Nephron progenitor cell (in vitro differentiated cells): ENCODE measurements around the gene GFRA1.

Experiments
- DNase-seq: peaks from one replicate; pipeline ENCODE4 v3.0.0; 2021
- H3K27ac Mint-ChIP-seq: 2 replicates; pipeline ENCODE4 v1.8.0; 2021; ENCODE audit warnings: mild to moderate bottlenecking, moderate library complexity, mixed read lengths
- H3K27me3 Mint-ChIP-seq: 2 replicates; pipeline ENCODE4 v1.8.0; 2021; ENCODE audit warnings: mild to moderate bottlenecking, low read depth, mixed read lengths; ENCODE audit not compliant: poor library complexity
- H3K36me3 Mint-ChIP-seq: 2 replicates; pipeline ENCODE4 v1.8.0; 2021; ENCODE audit warnings: low read depth, mixed read lengths
- H3K4me1 Mint-ChIP-seq: 2 replicates; pipeline ENCODE4 v1.8.0; 2021; ENCODE audit warnings: mixed read lengths
- H3K4me3 Mint-ChIP-seq: 2 replicates; pipeline ENCODE4 v1.8.0; 2021; ENCODE audit warnings: mild to moderate bottlenecking, moderate library complexity, mixed read lengths
- H3K9me3 Mint-ChIP-seq: 2 replicates; pipeline ENCODE4 v1.8.0; 2021; ENCODE audit warnings: mild to moderate bottlenecking, moderate library complexity, mixed read lengths
- CTCF ChIP-seq: fragments of 200-600 bp; sonication (generic); IDR thresholded peaks from 2 replicates; pipeline ENCODE4 v1.5.0; 2021; ENCODE audit warnings: antibody characterized with exemption

The GFRA1 gene

GRCh38 chr10:116157485-116157884, 115.5 kb downstream of the GFRA1 start:
- no peak for DNase-seq
- no peaks in the 10 kb centered on the region for H3K36me3 Mint-ChIP-seq
- TF ChIP-seq CTCF = no peak
- no peak overlapping the region for H3K27ac Mint-ChIP-seq
- H3K9me3 Mint-ChIP-seq = peaks cover 4% of the 10 kb centered on the region
- H3K4me1 Mint-ChIP-seq = no peaks in the 10 kb centered on the region
- H3K27me3 Mint-ChIP-seq = peaks cover 4% of the 10 kb centered on the region
- H3K4me3 Mint-ChIP-seq = no peak overlapping the region

GRCh38 chr10:116156819-116157218, 116.2 kb downstream of the GFRA1 start:
- Mint-ChIP-seq H3K4me1 (no peaks in the 10 kb centered on the region), H3K9me3 (peaks cover 3% of the 10 kb centered on the region), H3K36me3 (no peaks in the 10 kb centered on the region), H3K4me3 (no peak overlapping the region), H3K27me3 (peaks cover 10% of the 10 kb centered on the region), H3K27ac (no peak overlapping the region)
- TF ChIP-seq CTCF = no peak
- no peak for DNase-seq

- Mint-ChIP-seq H3K4me1 (no peaks in the 10 kb centered on the region), H3K4me3 (no peak overlapping the region), H3K36me3 (no peaks in the 10 kb centered on the region), H3K27ac (no peak overlapping the region), H3K27me3 (peaks cover 18% of the 10 kb centered on the region), H3K9me3 (no peaks in the 10 kb centered on the region)
- TF ChIP-seq CTCF = no peak
- DNase-seq = no peak
These were observed 117.8 kb downstream of the GFRA1 start for GRCh38 chr10:116155191-116155590.

- Mint-ChIP-seq H3K4me1 (no peaks in the 10 kb centered on the region), H3K36me3 (no peaks in the 10 kb centered on the region), H3K27ac (no peak overlapping the region), H3K4me3 (no peak overlapping the region), H3K9me3 (no peaks in the 10 kb centered on the region), H3K27me3 (peaks cover 18% of the 10 kb centered on the region)
- DNase-seq = no peak
- TF ChIP-seq CTCF = no peak
These were observed 118.4 kb downstream of the GFRA1 start for GRCh38 chr10:116154651-116155050.

- Mint-ChIP-seq H3K4me1 (peaks cover 14% of the 10 kb centered on the region), H3K4me3 (no peak overlapping the region), H3K9me3 (no peaks in the 10 kb centered on the region), H3K27me3 (peaks cover 24% of the 10 kb centered on the region), H3K27ac (no peak overlapping the region), H3K36me3 (no peaks in the 10 kb centered on the region)
- no peak for DNase-seq
- no peak for TF ChIP-seq CTCF
These were observed 121.9 kb downstream of the GFRA1 start for GRCh38 chr10:116151076-116151475.

GRCh38 chr10:116150606-116151005, 122.4 kb downstream of the GFRA1 start:
- Mint-ChIP-seq H3K4me3 (no peak overlapping the region), H3K27ac (no peak overlapping the region), H3K27me3 (peaks cover 24% of the 10 kb centered on the region), H3K36me3 (no peaks in the 10 kb centered on the region), H3K4me1 (peaks cover 14% of the 10 kb centered on the region), H3K9me3 (no peaks in the 10 kb centered on the region)
- DNase-seq = no peak
- no peak for TF ChIP-seq CTCF
